Naive B cell (primary cell): ENCODE data around the gene A4GNT. TPM values are rescaled to one million over a fixed set of nuclear protein-coding genes. Genes with fewer than 3 reads are reported as not detected.
"Not testable (repeated sequence)": the region's sequence is repeated elsewhere in the genome, so short reads cannot be mapped to it uniquely, and the experiment has no call there.

Source experiments
- ATAC-seq, 2 donors: fragments of 150-1000 bp; cut with Tn5 transposase; 2 replicates each; pipeline ENCODE4 v1.10.0; 2021; ENCODE audit warnings: low read depth in 2 of 2, mild to moderate bottlenecking in 2 of 2, moderate library complexity in 2 of 2
- DNase-seq: peaks from one replicate; pipeline ENCODE4 v3.0.0; 2022
- H3K27ac Mint-ChIP-seq, 6 donors: one replicate each; pipeline ENCODE4 v1.8.0; 2020 to 2022; ENCODE audit warnings: mild to moderate bottlenecking in 6 of 6, mixed read lengths in 6 of 6, moderate library complexity in 5 of 6, inconsistent platforms in 2 of 6
- H3K27me3 Mint-ChIP-seq, 3 donors: one replicate each; pipeline ENCODE4 v1.8.0; 2021 to 2022; ENCODE audit warnings: mixed read lengths in 3 of 3, mild to moderate bottlenecking in 1 of 3
- H3K36me3 Mint-ChIP-seq, 2 donors: one replicate each; pipeline ENCODE4 v1.8.0; 2020 to 2022; ENCODE audit warnings: mixed read lengths in 2 of 2, inconsistent platforms in 1 of 2, mild to moderate bottlenecking in 1 of 2
- H3K4me1 Mint-ChIP-seq, 3 donors: one replicate each; pipeline ENCODE4 v1.8.0; 2020 to 2022; ENCODE audit warnings: mixed read lengths in 3 of 3, inconsistent platforms in 1 of 3, mild to moderate bottlenecking in 1 of 3, moderate library complexity in 1 of 3
- H3K4me3 Mint-ChIP-seq, 8 donors: one replicate each; pipeline ENCODE4 v1.8.0; 2020 to 2022; ENCODE audit warnings: mild to moderate bottlenecking in 8 of 8, mixed read lengths in 8 of 8, moderate library complexity in 8 of 8, inconsistent platforms in 2 of 8
- H3K9me3 Mint-ChIP-seq, 7 donors: one replicate each; pipeline ENCODE4 v1.8.0; 2020 to 2022; ENCODE audit warnings: mixed read lengths in 7 of 7, mild to moderate bottlenecking in 5 of 7, inconsistent platforms in 2 of 7, moderate library complexity in 1 of 7
- polyA plus RNA-seq, 6 donors: library from polyadenylated mRNA; unstranded; fragments of 300-500 nt; fragmentation: Illumina TruSeq; gene quantifications; one replicate each; pipeline ENCODE4 v1.2.3, GENCODE V29; 2021; ENCODE audit warnings: low read depth in 6 of 6

Gene A4GNT
- under 1 TPM in 1 of 6 donors, not detected in 5; 0.19 TPM for polyA plus RNA-seq

GRCh38 chr3:138132239-138132638 is at the start of gene A4GNT:
Gene A4GNT (minus strand): TSS chr3:138132390. CDS start chr3:138131256, 1,134 bp downstream.
- no peaks in the 10 kb centered on the region for H3K9me3 Mint-ChIP-seq
- H3K27ac Mint-ChIP-seq = peak within 1 kb of the TSS in 1 of 6 donors; percentile 13
- no peaks in the 10 kb centered on the region for H3K36me3 Mint-ChIP-seq
- ATAC-seq (no peak), DNase-seq (no peak)
- H3K27me3 Mint-ChIP-seq = peaks cover 0 to 6% (median 0%) of the 10 kb centered on the region in 3 donors
- H3K4me1 Mint-ChIP-seq = peaks cover 15 to 35% (median 16%) of the 10 kb centered on the region in 3 donors
- H3K4me3 Mint-ChIP-seq = no peak within 1 kb of the TSS

- H3K27me3 Mint-ChIP-seq = peaks cover 8 to 20% (median 17%) of the 10 kb centered on the region in 3 donors
- DNase-seq (no peak), ATAC-seq (peak; percentile 61 to 64)
- H3K4me3 Mint-ChIP-seq = peak overlapping the region in 1 of 8 donors; percentile 36
- no peak overlapping the region for H3K27ac Mint-ChIP-seq
- H3K9me3 Mint-ChIP-seq = no peaks in the 10 kb centered on the region
- H3K4me1 Mint-ChIP-seq = no peaks in the 10 kb centered on the region
- no peaks in the 10 kb centered on the region for H3K36me3 Mint-ChIP-seq
These were observed 48.3 kb upstream of the A4GNT start for GRCh38 chr3:138180375-138181029.

- ATAC-seq (peak; percentile 87 to 91), DNase-seq (peak; percentile 73)
- Mint-ChIP-seq H3K36me3 (peaks cover 0 to 11% of the 10 kb centered on the region in 2 donors), H3K4me1 (peaks cover 16 to 36% (median 26%) of the 10 kb centered on the region in 3 donors), H3K4me3 (peak within 1 kb of the TSS; percentile 89 to 99 (median 98)), H3K9me3 (no peaks in the 10 kb centered on the region), H3K27me3 (peaks cover 0 to 6% (median 0%) of the 10 kb centered on the region in 3 donors), H3K27ac (peak within 1 kb of the TSS; percentile 88 to 98 (median 96))
These were observed 42.4 kb upstream of the A4GNT start, which contains the start of gene DBR1 for GRCh38 chr3:138174421-138175131. Gene DBR1 (minus strand): TSS chr3:138174921. CDS start chr3:138174795, 126 bp downstream.

GRCh38 chr3:138173769-138174420 is 41.7 kb upstream of the A4GNT start:
- Mint-ChIP-seq H3K4me1 (peaks cover 16 to 36% (median 26%) of the 10 kb centered on the region in 3 donors), H3K4me3 (peak overlapping the region; percentile 89 to 99 (median 98)), H3K36me3 (peaks cover 0 to 11% of the 10 kb centered on the region in 2 donors), H3K27ac (peak overlapping the region; percentile 88 to 98 (median 96)), H3K9me3 (no peaks in the 10 kb centered on the region), H3K27me3 (peaks cover 0 to 6% (median 0%) of the 10 kb centered on the region in 3 donors)
- peak in 1 of 2 donors; percentile 2 for ATAC-seq
- no peak for DNase-seq

GRCh38 chr3:138172625-138173024 is 40.4 kb upstream of the A4GNT start:
- peak overlapping the region in 3 of 8 donors; percentile 23 to 98 (median 50) for H3K4me3 Mint-ChIP-seq
- H3K27me3 Mint-ChIP-seq = no peaks in the 10 kb centered on the region
- H3K27ac Mint-ChIP-seq = peak overlapping the region in 3 of 6 donors; percentile 35 to 49 (median 40)
- H3K9me3 Mint-ChIP-seq = no peaks in the 10 kb centered on the region
- ATAC-seq (no peak), DNase-seq (no peak)
- peaks cover 0 to 11% of the 10 kb centered on the region in 2 donors for H3K36me3 Mint-ChIP-seq
- H3K4me1 Mint-ChIP-seq = peaks cover 16 to 36% (median 26%) of the 10 kb centered on the region in 3 donors

GRCh38 chr3:138165061-138165460 is 32.9 kb upstream of the A4GNT start:
- no peak for DNase-seq
- Mint-ChIP-seq H3K4me1 (peaks cover 0 to 7% (median 6%) of the 10 kb centered on the region in 3 donors), H3K36me3 (peaks cover 27 to 35% of the 10 kb centered on the region in 2 donors), H3K27ac (no peak overlapping the region), H3K9me3 (no peaks in the 10 kb centered on the region), H3K27me3 (no peaks in the 10 kb centered on the region), H3K4me3 (no peak overlapping the region)
- ATAC-seq = no peak

GRCh38 chr3:138157743-138158142 is 25.6 kb upstream of the A4GNT start:
- Mint-ChIP-seq H3K36me3 (peaks cover 20% of the 10 kb centered on the region in 2 donors), H3K27ac (no peak overlapping the region), H3K4me3 (no peak overlapping the region), H3K4me1 (no peaks in the 10 kb centered on the region), H3K9me3 (peaks cover 6 to 21% (median 16%) of the 10 kb centered on the region in 7 donors), H3K27me3 (peaks cover 0 to 8% (median 8%) of the 10 kb centered on the region in 3 donors)
- DNase-seq = no peak
- no peak for ATAC-seq

- Mint-ChIP-seq H3K4me1 (no peaks in the 10 kb centered on the region), H3K9me3 (peaks cover 6 to 23% (median 16%) of the 10 kb centered on the region in 7 donors), H3K27ac (no peak overlapping the region), H3K27me3 (peaks cover 0 to 8% (median 8%) of the 10 kb centered on the region in 3 donors), H3K4me3 (no peak overlapping the region), H3K36me3 (peaks cover 10 to 11% of the 10 kb centered on the region in 2 donors)
- ATAC-seq (no peak), DNase-seq (no peak)
These were observed 22.3 kb upstream of the A4GNT start for GRCh38 chr3:138154534-138154933.

- peaks cover 0 to 4% (median 0%) of the 10 kb centered on the region in 3 donors for H3K27me3 Mint-ChIP-seq
- no peak for DNase-seq
- peaks cover 0 to 9% (median 3%) of the 10 kb centered on the region in 7 donors for H3K9me3 Mint-ChIP-seq
- peaks cover 0 to 2% of the 10 kb centered on the region in 2 donors for H3K36me3 Mint-ChIP-seq
- ATAC-seq = no peak
- no peak overlapping the region for H3K27ac Mint-ChIP-seq
- no peaks in the 10 kb centered on the region for H3K4me1 Mint-ChIP-seq
- H3K4me3 Mint-ChIP-seq = no peak overlapping the region
These were observed 16.3 kb upstream of the A4GNT start for GRCh38 chr3:138148503-138148902.

GRCh38 chr3:138142181-138142580 is 10.0 kb upstream of the A4GNT start:
- not testable (repeated sequence) for H3K9me3 Mint-ChIP-seq, H3K4me1 Mint-ChIP-seq

GRCh38 chr3:138140940-138141339 is 8.8 kb upstream of the A4GNT start:
- Mint-ChIP-seq H3K27me3 (peaks cover 0 to 24% (median 17%) of the 10 kb centered on the region in 3 donors), H3K27ac (peak overlapping the region in 1 of 6 donors; percentile 38), H3K36me3 (no peaks in the 10 kb centered on the region), H3K4me3 (no peak overlapping the region), H3K4me1 (peaks cover 5 to 12% (median 8%) of the 10 kb centered on the region in 3 donors), H3K9me3 (no peaks in the 10 kb centered on the region)
- ATAC-seq (no peak), DNase-seq (no peak)

More at GRCh38 chr3:138142181-138142580, 10.0 kb upstream of the A4GNT start:
- not testable (repeated sequence) for DNase-seq, ATAC-seq, H3K4me3 Mint-ChIP-seq, H3K36me3 Mint-ChIP-seq, H3K27ac Mint-ChIP-seq
- peaks cover 0 to 24% (median 17%) of the 10 kb centered on the region in 3 donors for H3K27me3 Mint-ChIP-seq

GRCh38 chr3:138139691-138140090 is 7.5 kb upstream of the A4GNT start:
- peaks cover 12 to 25% (median 14%) of the 10 kb centered on the region in 3 donors for H3K4me1 Mint-ChIP-seq
- no peaks in the 10 kb centered on the region for H3K9me3 Mint-ChIP-seq
- no peak overlapping the region for H3K27ac Mint-ChIP-seq
- H3K4me3 Mint-ChIP-seq = no peak overlapping the region
- peaks cover 0 to 24% (median 17%) of the 10 kb centered on the region in 3 donors for H3K27me3 Mint-ChIP-seq
- ATAC-seq (no peak), DNase-seq (no peak)
- no peaks in the 10 kb centered on the region for H3K36me3 Mint-ChIP-seq

- H3K36me3 Mint-ChIP-seq = no peaks in the 10 kb centered on the region
- ATAC-seq (no peak), DNase-seq (no peak)
- no peaks in the 10 kb centered on the region for H3K9me3 Mint-ChIP-seq
- no peak overlapping the region for H3K4me3 Mint-ChIP-seq
- H3K27me3 Mint-ChIP-seq = peaks cover 0 to 19% (median 17%) of the 10 kb centered on the region in 3 donors
- H3K27ac Mint-ChIP-seq = no peak overlapping the region
- H3K4me1 Mint-ChIP-seq = peaks cover 16 to 36% (median 16%) of the 10 kb centered on the region in 3 donors
These were observed 5.7 kb upstream of the A4GNT start for GRCh38 chr3:138137861-138138260.
